HCT116 (cell line): Measurements from ENCODE around the gene P2RY12. TPM values are rescaled to one million over a fixed set of nuclear protein-coding genes. Genes with fewer than 3 reads are reported as not detected.

ENCODE experiments used
- ATAC-seq: fragments of 200-7000 bp; cut with Tn5 transposase; 2 replicates; pipeline ENCODE4 v1.9.1; 2020; ENCODE audit warnings: mild to moderate bottlenecking, moderate library complexity
- BruUV-seq: library from RNA; stranded (reverse); fragments of 400-500 nt; replicated peaks from 2 replicates; lab custom pipeline; 2021; lab: Mats Ljungman, UMichigan
- CTCF ChIA-PET: fragments of 300-600 bp; sonication (Branson Sonifier 250); formaldehyde crosslinking; loops from one replicate; lab custom pipeline; 2021; ENCODE audit warnings: antibody characterized with exemption; lab: Charles Lee
- POLR2A ChIA-PET: fragments of 300-600, 350-600 bp; sonication (Branson Sonifier 250); formaldehyde crosslinking; loops from one replicate; lab custom pipeline; 2021; ENCODE audit warnings: antibody characterized with exemption; lab: Charles Lee
- RAD21 ChIA-PET, 2 experiments: fragments of 300-600 bp; sonication (Branson Sonifier 250); formaldehyde crosslinking; loops; one replicate each; lab custom pipeline; 2023; ENCODE audit warnings: low total read pairs in 2 of 2; ENCODE audit not compliant: uncharacterized antibody in 2 of 2, unreplicated experiment in 2 of 2, low non-redundant PET in 1 of 2; lab: Charles Lee
- DNase-seq: peaks from one replicate; pipeline ENCODE4 v3.0.0-alpha.2; 2010; ENCODE audit warnings: low read depth, low spot score
- H2AFZ ChIP-seq: fragments of 200-600 bp; shearing (Covaris generic), sonication (generic); 2 replicates; pipeline ENCODE4 v1.6.1; 2017; ENCODE audit warnings: low read depth, mixed run types, mixed read lengths, antibody characterized with exemption, low read length; ENCODE audit not compliant: poor library complexity, severe bottlenecking
- H3K27ac ChIP-seq: 2 replicates; pipeline ENCODE4 v1.5.1; 2012; ENCODE audit warnings: low read depth, low read length
- H3K27me3 ChIP-seq: fragments of 200-600 bp; sonication (generic); 2 replicates; pipeline ENCODE4 v1.6.1; 2016; ENCODE audit warnings: mixed run types, low read length, mixed read lengths; ENCODE audit not compliant: insufficient read depth
- H3K36me3 ChIP-seq, 2 experiments: fragments of 200-500 bp in 1 of 2; fragments of 200-600 bp in 1 of 2; sonication (Bioruptor generic) in 1 of 2; sonication (generic) in 1 of 2; 2 replicates each; pipeline versions ENCODE4 v1.5.1 to v1.6.1; 2014 to 2016; ENCODE audit warnings: low read length in 2 of 2, inconsistent platforms in 1 of 2, mixed read lengths in 1 of 2, mixed run types in 1 of 2; ENCODE audit not compliant: insufficient read depth in 2 of 2, control insufficient read depth in 1 of 2
- H3K4me1 ChIP-seq, 2 experiments: fragments of 200-600 bp in 1 of 2; sonication (generic) in 1 of 2; 2 replicates each; pipeline versions ENCODE4 v1.5.1 to v1.6.1; 2012 to 2017; ENCODE audit warnings: low read length in 2 of 2, inconsistent platforms in 1 of 2, mild to moderate bottlenecking in 1 of 2, mixed read lengths in 1 of 2, mixed run types in 1 of 2, moderate library complexity in 1 of 2; ENCODE audit not compliant: insufficient read depth in 2 of 2, control insufficient read depth in 1 of 2
- H3K4me2 ChIP-seq: fragments of 200-600 bp; sonication (generic); 2 replicates; pipeline ENCODE4 v1.6.1; 2017; ENCODE audit warnings: mixed run types, low read length, mixed read lengths
- H3K4me3 ChIP-seq, 2 experiments: fragments of 200-600 bp in 1 of 2; sonication (generic) in 1 of 2; replicated peaks in 1 of 2; 2 replicates each; pipeline ENCODE4 v1.5.1; 2011 to 2016; ENCODE audit warnings: low read length in 2 of 2, control low read depth in 1 of 2, low read depth in 1 of 2, mild to moderate bottlenecking in 1 of 2, mixed read lengths in 1 of 2, mixed run types in 1 of 2
- H3K79me2 ChIP-seq: fragments of 200-600 bp; sonication (generic); 2 replicates; pipeline ENCODE4 v1.6.1; 2017; ENCODE audit warnings: mild to moderate bottlenecking, mixed run types, low read length, moderate library complexity, mixed read lengths; ENCODE audit not compliant: insufficient read depth
- H3K9ac ChIP-seq: fragments of 200-600 bp; sonication (generic); 2 replicates; pipeline ENCODE4 v1.6.1; 2016; ENCODE audit warnings: low read length, mixed read lengths
- H3K9me2 ChIP-seq: fragments of 200-600 bp; sonication (generic), shearing (Covaris generic); 2 replicates; pipeline ENCODE4 v1.6.1; 2017; ENCODE audit warnings: mixed run types, mild to moderate bottlenecking, moderate library complexity; ENCODE audit not compliant: insufficient read depth
- H3K9me3 ChIP-seq, 2 experiments: fragments of 200-500 bp in 1 of 2; fragments of 200-600 bp in 1 of 2; sonication (Bioruptor generic) in 1 of 2; sonication (generic) in 1 of 2; 2 replicates each; pipeline ENCODE4 v1.6.1; 2014 to 2017; ENCODE audit warnings: low read length in 2 of 2, mixed read lengths in 2 of 2, inconsistent platforms in 1 of 2, low read depth in 1 of 2, mild to moderate bottlenecking in 1 of 2, mixed run types in 1 of 2, moderate library complexity in 1 of 2; ENCODE audit not compliant: control insufficient read depth in 1 of 2, insufficient read depth in 1 of 2
- H4K20me1 ChIP-seq: fragments of 200-600 bp; sonication (generic), shearing (Covaris generic); 2 replicates; pipeline ENCODE4 v1.6.1; 2017; ENCODE audit warnings: mixed run types, mild to moderate bottlenecking, moderate library complexity; ENCODE audit not compliant: insufficient read depth
- CBX3 ChIP-seq: IDR thresholded peaks from 2 replicates; pipeline ENCODE4 v1.6.1; 2012; ENCODE audit warnings: low read depth
- CEBPB ChIP-seq: IDR thresholded peaks from 2 replicates; pipeline ENCODE4 v1.6.1; 2012; ENCODE audit warnings: low read depth
- EGR1 ChIP-seq: IDR thresholded peaks from 2 replicates; pipeline ENCODE4 v1.6.1; 2012; ENCODE audit warnings: low read depth
- ELF1 ChIP-seq: IDR thresholded peaks from 2 replicates; pipeline ENCODE4 v1.6.1; 2012; ENCODE audit warnings: low read depth, borderline replicate concordance
- FOSL1 ChIP-seq: IDR thresholded peaks from 2 replicates; pipeline ENCODE4 v1.6.1; 2012; ENCODE audit warnings: low read depth
- JUND ChIP-seq: IDR thresholded peaks from 2 replicates; pipeline ENCODE4 v1.6.1; 2012
- POLR2AphosphoS5 ChIP-seq: IDR thresholded peaks from 2 replicates; pipeline ENCODE4 v1.6.1; 2011; ENCODE audit warnings: mild to moderate bottlenecking, low read depth, low read length, moderate library complexity
- RAD21 ChIP-seq: IDR thresholded peaks from 2 replicates; pipeline ENCODE4 v1.6.1; 2012; ENCODE audit warnings: low read depth, mild to moderate bottlenecking
- SIN3A ChIP-seq: IDR thresholded peaks from 2 replicates; pipeline ENCODE4 v1.6.1; 2012; ENCODE audit warnings: low read depth
- SP1 ChIP-seq: IDR thresholded peaks from 2 replicates; pipeline ENCODE4 v1.6.1; 2012; ENCODE audit warnings: low read depth
- SRF ChIP-seq: IDR thresholded peaks from 2 replicates; pipeline ENCODE4 v1.6.1; 2012; ENCODE audit warnings: low read depth
- intact Hi-C: fragments of 100-400 bp; cut with micrococcal nuclease; formaldehyde crosslinking; loops from 2 replicates; pipeline ENCODE4 v1.10.0; 2022
- total RNA-seq: library from RNA; stranded (reverse); gene quantifications from one replicate; pipeline ENCODE4 v1.2.1, GENCODE V29; 2021; ENCODE audit not compliant: unreplicated experiment
- TF ChIP-seq, protein P1 (sequence below): IDR thresholded peaks from 2 replicates; pipeline ENCODE4 v1.6.1; 2011; ENCODE audit warnings: mild to moderate bottlenecking, low read length, moderate library complexity; ENCODE audit not compliant: insufficient replicate concordance; ENCODE audit errors: extremely low read depth
- TF ChIP-seq, protein P2 (sequence below): IDR thresholded peaks from 2 replicates; pipeline ENCODE4 v1.6.1; 2012
- TF ChIP-seq, protein P3 (sequence below): IDR thresholded peaks from 2 replicates; pipeline ENCODE4 v1.6.1; 2012; ENCODE audit warnings: low read depth
- TF ChIP-seq, protein P4 (sequence below), 3 experiments: fragments of 200-600 bp in 1 of 3; sonication (generic) in 1 of 3; IDR thresholded peaks in 2 of 3; conservative IDR thresholded peaks in 1 of 3; 2 replicates each; pipeline ENCODE4 v1.5.1; 2012 to 2017; ENCODE audit warnings: low read depth in 2 of 3, low read length in 2 of 3, antibody characterized with exemption in 1 of 3, borderline replicate concordance in 1 of 3, control low read depth in 1 of 3, mild to moderate bottlenecking in 1 of 3, mixed read lengths in 1 of 3, mixed run types in 1 of 3, moderate library complexity in 1 of 3; ENCODE audit not compliant: insufficient read depth in 1 of 3
- TF ChIP-seq, protein P5 (sequence below): IDR thresholded peaks from 2 replicates; pipeline ENCODE4 v1.6.1; 2012

Gene P2RY12
- total RNA-seq, 1 experiment from 2014 or later: not detected

DNA sequence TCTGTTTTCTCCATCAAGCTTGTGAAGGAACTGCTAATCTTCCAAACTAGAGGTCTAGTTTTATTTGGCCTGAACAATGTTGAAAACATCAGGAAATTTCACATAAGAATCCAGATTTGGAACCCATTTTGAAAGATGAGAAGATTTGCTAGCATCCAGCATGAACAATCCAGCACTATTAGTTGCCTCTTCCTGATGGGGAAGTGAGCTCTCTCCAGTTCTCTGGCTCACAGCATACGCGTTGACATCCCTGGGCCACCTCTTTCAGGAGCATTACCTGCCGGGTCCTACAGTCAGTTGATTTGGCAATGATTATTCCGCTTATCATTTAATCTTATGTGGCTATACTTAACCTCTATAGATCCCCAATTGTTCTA, 78.8 kb downstream of the P2RY12 start (continued):
- TF ChIP-seq, protein P1, sequence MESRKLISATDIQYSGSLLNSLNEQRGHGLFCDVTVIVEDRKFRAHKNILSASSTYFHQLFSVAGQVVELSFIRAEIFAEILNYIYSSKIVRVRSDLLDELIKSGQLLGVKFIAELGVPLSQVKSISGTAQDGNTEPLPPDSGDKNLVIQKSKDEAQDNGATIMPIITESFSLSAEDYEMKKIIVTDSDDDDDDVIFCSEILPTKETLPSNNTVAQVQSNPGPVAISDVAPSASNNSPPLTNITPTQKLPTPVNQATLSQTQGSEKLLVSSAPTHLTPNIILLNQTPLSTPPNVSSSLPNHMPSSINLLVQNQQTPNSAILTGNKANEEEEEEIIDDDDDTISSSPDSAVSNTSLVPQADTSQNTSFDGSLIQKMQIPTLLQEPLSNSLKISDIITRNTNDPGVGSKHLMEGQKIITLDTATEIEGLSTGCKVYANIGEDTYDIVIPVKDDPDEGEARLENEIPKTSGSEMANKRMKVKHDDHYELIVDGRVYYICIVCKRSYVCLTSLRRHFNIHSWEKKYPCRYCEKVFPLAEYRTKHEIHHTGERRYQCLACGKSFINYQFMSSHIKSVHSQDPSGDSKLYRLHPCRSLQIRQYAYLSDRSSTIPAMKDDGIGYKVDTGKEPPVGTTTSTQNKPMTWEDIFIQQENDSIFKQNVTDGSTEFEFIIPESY: no peak
- TF ChIP-seq, protein P2, sequence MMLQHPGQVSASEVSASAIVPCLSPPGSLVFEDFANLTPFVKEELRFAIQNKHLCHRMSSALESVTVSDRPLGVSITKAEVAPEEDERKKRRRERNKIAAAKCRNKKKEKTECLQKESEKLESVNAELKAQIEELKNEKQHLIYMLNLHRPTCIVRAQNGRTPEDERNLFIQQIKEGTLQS: no peak

DNA sequence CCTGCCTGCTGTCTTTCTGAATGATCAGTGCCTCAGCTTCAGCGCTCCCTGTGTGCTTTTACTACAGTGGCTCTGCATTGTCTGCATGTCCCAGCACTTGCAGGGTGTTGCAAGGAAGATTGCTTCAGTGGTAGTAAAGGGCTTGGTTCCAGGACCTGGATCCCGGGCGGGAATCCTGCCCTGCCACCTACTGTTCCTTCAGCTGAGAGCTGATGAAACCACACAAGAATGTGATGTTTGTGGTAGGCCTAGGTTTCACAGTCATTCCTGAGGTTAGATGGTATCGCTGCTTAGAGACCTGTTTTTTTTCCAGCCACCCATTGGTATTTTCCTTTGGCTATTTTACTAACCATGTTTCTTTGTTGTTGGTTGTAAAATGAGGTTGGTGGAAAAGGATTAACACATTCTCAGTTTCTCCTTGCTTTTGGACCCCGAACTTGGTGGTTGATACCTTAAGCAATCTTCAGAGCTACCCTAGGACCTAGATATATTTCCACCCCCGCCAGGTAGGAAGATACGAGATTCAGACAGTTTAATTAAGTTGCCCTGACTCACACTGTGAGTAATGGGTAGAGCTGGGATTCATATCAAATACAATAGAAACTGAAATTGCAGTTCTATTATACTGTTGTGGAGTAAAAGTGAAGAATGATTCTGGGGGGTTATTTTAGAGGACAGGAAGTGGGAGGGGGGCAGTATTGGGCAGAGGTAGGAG, 79.3 kb downstream of the P2RY12 start:
- CTCF ChIA-PET: interaction anchor here (0.8 to 2.1 kb wide), 5 partner anchors 22 to 614 kb away, joined by 3 to 10 read pairs (median 6); no protein-coding TSS in a partner anchor
- H3K9me2 ChIP-seq: no peaks in the 10 kb centered on the region
- RAD21 ChIA-PET: no interaction called here
- H4K20me1 ChIP-seq: no peaks in the 10 kb centered on the region
- no peaks in the 10 kb centered on the region for H3K27me3 ChIP-seq
- peak overlapping the region; percentile 6 to 39; a peak in 3 of 4 replicates for H3K4me3 ChIP-seq
- H3K79me2 ChIP-seq: no peaks in the 10 kb centered on the region
- H3K36me3 ChIP-seq: no peaks in the 10 kb centered on the region
- H3K4me1 ChIP-seq: peaks cover 26 to 62% of the 10 kb centered on the region in 2 experiments
- H3K9ac ChIP-seq: peak overlapping the region; percentile 50
- no TSS peak for BruUV-seq
- peak overlapping the region; percentile 75 for H3K27ac ChIP-seq
- ATAC-seq (peak; percentile 96), DNase-seq (peak; percentile 96)
- peak overlapping the region; percentile 72 for H3K4me2 ChIP-seq
- H2AFZ ChIP-seq: no peak overlapping the region
- intact Hi-C loops: loop anchor here (1.0 kb wide), 2 partner anchors 11 to 22 kb away; partner anchors contain the start of gene GPR87
- no peaks in the 10 kb centered on the region for H3K9me3 ChIP-seq
- POLR2A ChIA-PET: interaction anchor here (0.5 to 1.6 kb wide), 3 partner anchors 9 to 675 kb away, joined by 3 to 9 read pairs (median 4); partner anchors contain the start of gene GPR87
- peak; percentile 95 for TF ChIP-seq SP1
- peak; percentile 92 for TF ChIP-seq SIN3A
- TF ChIP-seq CBX3: peak; percentile 95
- TF ChIP-seq, protein P3, sequence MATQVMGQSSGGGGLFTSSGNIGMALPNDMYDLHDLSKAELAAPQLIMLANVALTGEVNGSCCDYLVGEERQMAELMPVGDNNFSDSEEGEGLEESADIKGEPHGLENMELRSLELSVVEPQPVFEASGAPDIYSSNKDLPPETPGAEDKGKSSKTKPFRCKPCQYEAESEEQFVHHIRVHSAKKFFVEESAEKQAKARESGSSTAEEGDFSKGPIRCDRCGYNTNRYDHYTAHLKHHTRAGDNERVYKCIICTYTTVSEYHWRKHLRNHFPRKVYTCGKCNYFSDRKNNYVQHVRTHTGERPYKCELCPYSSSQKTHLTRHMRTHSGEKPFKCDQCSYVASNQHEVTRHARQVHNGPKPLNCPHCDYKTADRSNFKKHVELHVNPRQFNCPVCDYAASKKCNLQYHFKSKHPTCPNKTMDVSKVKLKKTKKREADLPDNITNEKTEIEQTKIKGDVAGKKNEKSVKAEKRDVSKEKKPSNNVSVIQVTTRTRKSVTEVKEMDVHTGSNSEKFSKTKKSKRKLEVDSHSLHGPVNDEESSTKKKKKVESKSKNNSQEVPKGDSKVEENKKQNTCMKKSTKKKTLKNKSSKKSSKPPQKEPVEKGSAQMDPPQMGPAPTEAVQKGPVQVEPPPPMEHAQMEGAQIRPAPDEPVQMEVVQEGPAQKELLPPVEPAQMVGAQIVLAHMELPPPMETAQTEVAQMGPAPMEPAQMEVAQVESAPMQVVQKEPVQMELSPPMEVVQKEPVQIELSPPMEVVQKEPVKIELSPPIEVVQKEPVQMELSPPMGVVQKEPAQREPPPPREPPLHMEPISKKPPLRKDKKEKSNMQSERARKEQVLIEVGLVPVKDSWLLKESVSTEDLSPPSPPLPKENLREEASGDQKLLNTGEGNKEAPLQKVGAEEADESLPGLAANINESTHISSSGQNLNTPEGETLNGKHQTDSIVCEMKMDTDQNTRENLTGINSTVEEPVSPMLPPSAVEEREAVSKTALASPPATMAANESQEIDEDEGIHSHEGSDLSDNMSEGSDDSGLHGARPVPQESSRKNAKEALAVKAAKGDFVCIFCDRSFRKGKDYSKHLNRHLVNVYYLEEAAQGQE: no peak
- peak; percentile 61 for TF ChIP-seq RAD21
- peak; percentile 97 for TF ChIP-seq CEBPB
- TF ChIP-seq POLR2AphosphoS5: peak; percentile 57; the same call in 1 of the 2 replicates
- peak; percentile 88 for TF ChIP-seq FOSL1
- TF ChIP-seq, protein P2: peak; percentile 94
- no peak for TF ChIP-seq ELF1
- peak; percentile 95 for TF ChIP-seq JUND
- peak; percentile 91 for TF ChIP-seq EGR1
- TF ChIP-seq SRF: peak; percentile 62; the same call in 1 of the 2 replicates
- TF ChIP-seq, protein P4, sequence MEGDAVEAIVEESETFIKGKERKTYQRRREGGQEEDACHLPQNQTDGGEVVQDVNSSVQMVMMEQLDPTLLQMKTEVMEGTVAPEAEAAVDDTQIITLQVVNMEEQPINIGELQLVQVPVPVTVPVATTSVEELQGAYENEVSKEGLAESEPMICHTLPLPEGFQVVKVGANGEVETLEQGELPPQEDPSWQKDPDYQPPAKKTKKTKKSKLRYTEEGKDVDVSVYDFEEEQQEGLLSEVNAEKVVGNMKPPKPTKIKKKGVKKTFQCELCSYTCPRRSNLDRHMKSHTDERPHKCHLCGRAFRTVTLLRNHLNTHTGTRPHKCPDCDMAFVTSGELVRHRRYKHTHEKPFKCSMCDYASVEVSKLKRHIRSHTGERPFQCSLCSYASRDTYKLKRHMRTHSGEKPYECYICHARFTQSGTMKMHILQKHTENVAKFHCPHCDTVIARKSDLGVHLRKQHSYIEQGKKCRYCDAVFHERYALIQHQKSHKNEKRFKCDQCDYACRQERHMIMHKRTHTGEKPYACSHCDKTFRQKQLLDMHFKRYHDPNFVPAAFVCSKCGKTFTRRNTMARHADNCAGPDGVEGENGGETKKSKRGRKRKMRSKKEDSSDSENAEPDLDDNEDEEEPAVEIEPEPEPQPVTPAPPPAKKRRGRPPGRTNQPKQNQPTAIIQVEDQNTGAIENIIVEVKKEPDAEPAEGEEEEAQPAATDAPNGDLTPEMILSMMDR (IDR thresholded peaks at IDR 0.05 in 2 of 3, conservative IDR thresholded peaks at IDR 0.05 in 1 of 3; ENCODE audit: borderline replicate concordance in 1 of 3, insufficient read depth in 1 of 3, low read depth in 2 of 3, low read length in 2 of 3): peak in 2 of 3 experiments; percentile 12 to 21; a peak in 1 of 6 replicates
- TF ChIP-seq, protein P5, sequence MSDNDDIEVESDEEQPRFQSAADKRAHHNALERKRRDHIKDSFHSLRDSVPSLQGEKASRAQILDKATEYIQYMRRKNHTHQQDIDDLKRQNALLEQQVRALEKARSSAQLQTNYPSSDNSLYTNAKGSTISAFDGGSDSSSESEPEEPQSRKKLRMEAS: peak; percentile 67
